Esophagus mucosa (tissue), 1 donor: ENCODE measurements around the gene TMEM164. TPM values are rescaled to one million over a fixed set of nuclear protein-coding genes. Genes with fewer than 3 reads are reported as not detected.

Experiments used
- ATAC-seq: fragments of 200-7000 bp; cut with Tn5 transposase; one replicate; pipeline ENCODE4 v1.9.1; 2020
- total RNA-seq: library from RNA; stranded (reverse); gene quantifications from one replicate; pipeline ENCODE4 v1.2.4, GENCODE V29; 2023
- donor health status: DM: yes; HTN: yes; CAD: no.

Gene TMEM164
- total RNA-seq, 1 donor from 2014 or later, result 22.4 TPM

GRCh38 chrX:110042496-110042895 lies 39.6 kb downstream of the TMEM164 start:
- ATAC-seq, result no peak

GRCh38 chrX:110043506-110043905 lies 40.6 kb downstream of the TMEM164 start:
- ATAC-seq, result no peak

GRCh38 chrX:110044346-110045249 lies 41.7 kb downstream of the TMEM164 start:
- no peak for ATAC-seq

GRCh38 chrX:110045421-110045820 lies 42.5 kb downstream of the TMEM164 start:
- no peak for ATAC-seq

- ATAC-seq, result no peak
Observed at GRCh38 chrX:110046001-110046400, 43.1 kb downstream of the TMEM164 start.

GRCh38 chrX:110046971-110047370 lies 44.1 kb downstream of the TMEM164 start:
- no peak for ATAC-seq

GRCh38 chrX:110049096-110049495 lies 46.2 kb downstream of the TMEM164 start:
- no peak for ATAC-seq

GRCh38 chrX:110050386-110050785 lies 47.5 kb downstream of the TMEM164 start:
- ATAC-seq, result no peak

GRCh38 chrX:110050901-110051300 lies 48.0 kb downstream of the TMEM164 start:
- no peak for ATAC-seq

GRCh38 chrX:110051559-110051958 lies 48.6 kb downstream of the TMEM164 start:
- no peak for ATAC-seq

- ATAC-seq, result no peak
Observed at GRCh38 chrX:110052303-110052702, 49.4 kb downstream of the TMEM164 start.

- no peak for ATAC-seq
Observed at GRCh38 chrX:110053453-110053852, 50.5 kb downstream of the TMEM164 start.

- no peak for ATAC-seq
Observed at GRCh38 chrX:110055616-110056015, 52.7 kb downstream of the TMEM164 start.

- no peak for ATAC-seq
Observed at GRCh38 chrX:110056419-110056818, 53.5 kb downstream of the TMEM164 start.

GRCh38 chrX:110059410-110059809 lies 56.5 kb downstream of the TMEM164 start:
- ATAC-seq, result no peak

GRCh38 chrX:110060317-110060716 lies 57.4 kb downstream of the TMEM164 start:
- no peak for ATAC-seq

GRCh38 chrX:110060846-110061537 lies 58.1 kb downstream of the TMEM164 start:
- ATAC-seq, result no peak

GRCh38 chrX:110062919-110063318 lies 60.0 kb downstream of the TMEM164 start:
- no peak for ATAC-seq

- ATAC-seq, result no peak
Observed at GRCh38 chrX:110066488-110067225, 63.7 kb downstream of the TMEM164 start.

- no peak for ATAC-seq
Observed at GRCh38 chrX:110070970-110071369, 68.1 kb downstream of the TMEM164 start.

- ATAC-seq, result no peak
Observed at GRCh38 chrX:110081320-110081719, 78.4 kb downstream of the TMEM164 start.

- ATAC-seq, result peak; percentile 63
Observed at GRCh38 chrX:110081740-110082139, 78.8 kb downstream of the TMEM164 start.

GRCh38 chrX:110082161-110082560 lies 79.2 kb downstream of the TMEM164 start:
- ATAC-seq, result peak; percentile 66
